Upper lobe of right lung (tissue), 1 donor: ENCODE data around the gene FURIN. TPM values are rescaled to one million over a fixed set of nuclear protein-coding genes. Genes with fewer than 3 reads are reported as not detected.

Source experiments
- ATAC-seq: fragments of 200-7000 bp; cut with Tn5 transposase; one replicate; pipeline ENCODE4 v1.9.1; 2020; ENCODE audit warnings: mild to moderate bottlenecking, moderate library complexity
- DNase-seq: peaks from one replicate; pipeline ENCODE4 v3.0.0-alpha.2; 2020
- H3K27ac ChIP-seq: fragments of 200-600 bp; one replicate; pipeline ENCODE4 v1.8.0; 2022
- H3K27me3 ChIP-seq: fragments of 200-600 bp; one replicate; pipeline ENCODE4 v1.8.0; 2022; ENCODE audit warnings: mild to moderate bottlenecking
- H3K36me3 ChIP-seq: fragments of 200-600 bp; one replicate; pipeline ENCODE4 v1.8.0; 2022
- H3K4me1 ChIP-seq: fragments of 200-600 bp; one replicate; pipeline ENCODE4 v1.8.0; 2022
- H3K4me3 ChIP-seq: fragments of 200-600 bp; one replicate; pipeline ENCODE4 v1.8.0; 2022; ENCODE audit warnings: mild to moderate bottlenecking
- H3K9me3 ChIP-seq: fragments of 200-600 bp; one replicate; pipeline ENCODE4 v1.8.0; 2022
- CTCF ChIP-seq: fragments of 200-600 bp; IDR thresholded peaks from one replicate; pipeline ENCODE4 v1.8.0; 2022; ENCODE audit warnings: antibody characterized with exemption
- intact Hi-C: fragments of 100-400 bp; cut with DNase I; formaldehyde crosslinking; loops from one replicate; pipeline ENCODE4 v1.11.0; 2022
- total RNA-seq: library from RNA; stranded (reverse); fragmentation: NEBNext Ultra II Directional; extraction: Animal tissue kit (Norgen Biotek cat#: 25700); gene quantifications from one replicate; pipeline ENCODE4 v1.2.1, GENCODE V29; 2021
- donor health status: DM: no; HTN: yes; CAD: no; lungs with severe emphysema.

The FURIN gene
- total RNA-seq, 1 donor from 2014 or later = 104 TPM

GRCh38 chr15:90829942-90830440 lies 38.4 kb upstream of the FURIN start:
- ATAC-seq (peak; percentile 88), DNase-seq (peak; percentile 72)
- Histone ChIP-seq H3K36me3 (no peaks in the 10 kb centered on the region), H3K27me3 (no peaks in the 10 kb centered on the region), H3K9me3 (no peaks in the 10 kb centered on the region), H3K4me3 (no peak overlapping the region), H3K4me1 (peaks cover 21% of the 10 kb centered on the region), H3K27ac (peak overlapping the region; percentile 61)
- no peak for TF ChIP-seq CTCF
- intact Hi-C loops = no loop called here

GRCh38 chr15:90834626-90835025 lies 33.8 kb upstream of the FURIN start:
- no peak for ATAC-seq

GRCh38 chr15:90836296-90836871 lies 32.0 kb upstream of the FURIN start:
- Histone ChIP-seq H3K36me3 (no peaks in the 10 kb centered on the region), H3K27ac (no peak overlapping the region), H3K4me3 (no peak overlapping the region), H3K27me3 (no peaks in the 10 kb centered on the region), H3K4me1 (peaks cover 11% of the 10 kb centered on the region), H3K9me3 (no peaks in the 10 kb centered on the region)
- intact Hi-C loops = no loop called here
- DNase-seq (no peak), ATAC-seq (no peak)
- no peak for TF ChIP-seq CTCF

More at GRCh38 chr15:90834626-90835025, 33.8 kb upstream of the FURIN start:
- Histone ChIP-seq H3K36me3 (no peaks in the 10 kb centered on the region), H3K4me3 (no peak overlapping the region), H3K27me3 (no peaks in the 10 kb centered on the region), H3K9me3 (no peaks in the 10 kb centered on the region), H3K27ac (no peak overlapping the region), H3K4me1 (peaks cover 26% of the 10 kb centered on the region)
- intact Hi-C loops = no loop called here
- no peak for TF ChIP-seq CTCF
- no peak for DNase-seq

- DNase-seq (no peak), ATAC-seq (no peak)
- Histone ChIP-seq H3K27me3 (no peaks in the 10 kb centered on the region), H3K36me3 (no peaks in the 10 kb centered on the region), H3K4me3 (no peak overlapping the region), H3K4me1 (peaks cover 11% of the 10 kb centered on the region), H3K27ac (no peak overlapping the region), H3K9me3 (no peaks in the 10 kb centered on the region)
- intact Hi-C loops = no loop called here
- no peak for TF ChIP-seq CTCF
These were observed 31.3 kb upstream of the FURIN start for GRCh38 chr15:90837094-90837493.

GRCh38 chr15:90838139-90838538 lies 30.2 kb upstream of the FURIN start:
- ATAC-seq = peak; percentile 47
- no peak for DNase-seq
- H3K36me3 ChIP-seq = no peaks in the 10 kb centered on the region
- H3K4me1 ChIP-seq = peaks cover 8% of the 10 kb centered on the region
- intact Hi-C loops = no loop called here
- H3K27me3 ChIP-seq = no peaks in the 10 kb centered on the region
- no peak overlapping the region for H3K27ac ChIP-seq
- H3K9me3 ChIP-seq = no peaks in the 10 kb centered on the region
- no peak for TF ChIP-seq CTCF
- no peak overlapping the region for H3K4me3 ChIP-seq

GRCh38 chr15:90838544-90838943 lies 29.8 kb upstream of the FURIN start:
- no peak overlapping the region for H3K4me3 ChIP-seq
- ATAC-seq (no peak), DNase-seq (no peak)
- peaks cover 8% of the 10 kb centered on the region for H3K4me1 ChIP-seq
- intact Hi-C loops = no loop called here
- H3K27me3 ChIP-seq = no peaks in the 10 kb centered on the region
- no peaks in the 10 kb centered on the region for H3K9me3 ChIP-seq
- TF ChIP-seq CTCF = no peak
- H3K36me3 ChIP-seq = no peaks in the 10 kb centered on the region
- no peak overlapping the region for H3K27ac ChIP-seq
